ENCODE results near the gene TIGD6. TPM values are rescaled to one million over a fixed set of nuclear protein-coding genes. Genes with fewer than 3 reads are reported as not detected.

TIGD6 gene
- total RNA-seq, 1 experiment from 2014 or later = 5.6 TPM

- no peak for DNase-seq (ENCODE audit: low read depth)
Measured at GRCh38 chr5:149981206-149981605, 19.2 kb downstream of the TIGD6 start.

GRCh38 chr5:149979896-149980295 is 20.6 kb downstream of the TIGD6 start:
- no peak for DNase-seq (ENCODE audit: low read depth)

GRCh38 chr5:149975409-149975808 is 25.0 kb downstream of the TIGD6 start:
- no peak for DNase-seq (ENCODE audit: low read depth)

GRCh38 chr5:149969181-149969930 is 31.1 kb downstream of the TIGD6 start:
- DNase-seq (ENCODE audit: low read depth) = no peak

- DNase-seq (ENCODE audit: low read depth) = no peak
Measured at GRCh38 chr5:149966946-149967345, 33.5 kb downstream of the TIGD6 start.

GRCh38 chr5:149963729-149964128 is 36.7 kb downstream of the TIGD6 start:
- no peak for DNase-seq (ENCODE audit: low read depth)

- DNase-seq (ENCODE audit: low read depth) = no peak
Measured at GRCh38 chr5:149962601-149963300, 37.7 kb downstream of the TIGD6 start.

- DNase-seq (ENCODE audit: low read depth) = peak; percentile 76
Measured at GRCh38 chr5:149961957-149962409, 38.5 kb downstream of the TIGD6 start.

- DNase-seq (ENCODE audit: low read depth) = no peak
Measured at GRCh38 chr5:149961186-149961685, 39.2 kb downstream of the TIGD6 start.

GRCh38 chr5:149960272-149961185 is 39.9 kb downstream of the TIGD6 start, which contains the start of gene SLC26A2:
TSS of gene SLC26A2 (plus strand) at chr5:149960758. CDS start at chr5:149977653, 16,895 bp downstream.
- DNase-seq (ENCODE audit: low read depth) = peak; percentile 97

GRCh38 chr5:149959406-149960236 is 40.8 kb downstream of the TIGD6 start:
- peak; percentile 78 for DNase-seq (ENCODE audit: low read depth)

- no peak for DNase-seq (ENCODE audit: low read depth)
Measured at GRCh38 chr5:149957855-149958254, 42.6 kb downstream of the TIGD6 start.

- no peak for DNase-seq (ENCODE audit: low read depth)
Measured at GRCh38 chr5:149956685-149957084, 43.8 kb downstream of the TIGD6 start.

GRCh38 chr5:149954798-149955197 is 45.7 kb downstream of the TIGD6 start:
- no peak for DNase-seq (ENCODE audit: low read depth)

GRCh38 chr5:149953436-149954121 is 46.9 kb downstream of the TIGD6 start:
- DNase-seq (ENCODE audit: low read depth) = no peak

- DNase-seq (ENCODE audit: low read depth) = no peak
Measured at GRCh38 chr5:149951138-149951749, 49.2 kb downstream of the TIGD6 start.

GRCh38 chr5:149948993-149949392 is 51.5 kb downstream of the TIGD6 start:
- DNase-seq (ENCODE audit: low read depth) = no peak

- no peak for DNase-seq (ENCODE audit: low read depth)
Measured at GRCh38 chr5:149946118-149946517, 54.3 kb downstream of the TIGD6 start.

GRCh38 chr5:149944666-149945065 is 55.8 kb downstream of the TIGD6 start, which contains the start of gene PDE6A:
TSS of gene PDE6A (minus strand) at chr5:149944793. CDS start at chr5:149944673, 120 bp downstream.
- no peak for DNase-seq (ENCODE audit: low read depth)
